DOHH2 (cell line): ENCODE measurements around the gene TMEM14A.
A peak's percentile ranks its signal among the peaks of the same experiment; 100 is the strongest.

Experiments used
- H3F3A ChIP-seq: fragments of 200-600 bp; sonication (generic), shearing (Covaris generic); 2 replicates; pipeline ENCODE4 v1.6.0; 2016; ENCODE audit warnings: antibody characterized with exemption, mild to moderate bottlenecking; ENCODE audit not compliant: control insufficient read depth, insufficient read depth
- H3K27ac ChIP-seq: fragments of 200-600 bp; sonication (generic); 2 replicates; pipeline ENCODE4 v1.5.1; 2014; ENCODE audit warnings: low read depth, mild to moderate bottlenecking, low read length, moderate library complexity
- H3K27me3 ChIP-seq: fragments of 200-600 bp; sonication (generic); 2 replicates; pipeline ENCODE4 v1.6.1; 2014; ENCODE audit warnings: mild to moderate bottlenecking, low read length, mixed read lengths; ENCODE audit not compliant: control insufficient read depth
- H3K36me3 ChIP-seq: fragments of 200-600 bp; sonication (generic); 2 replicates; pipeline ENCODE4 v1.6.1; 2014; ENCODE audit warnings: mild to moderate bottlenecking, low read length, moderate library complexity, mixed read lengths; ENCODE audit not compliant: control insufficient read depth
- H3K4me1 ChIP-seq: fragments of 200-600 bp; sonication (generic); 2 replicates; pipeline ENCODE4 v1.6.1; 2014; ENCODE audit warnings: mild to moderate bottlenecking, low read length, mixed read lengths; ENCODE audit not compliant: control insufficient read depth
- H3K4me2 ChIP-seq: fragments of 200-600 bp; sonication (generic); 2 replicates; pipeline ENCODE4 v1.6.0; 2014; ENCODE audit warnings: mild to moderate bottlenecking, low read length, moderate library complexity
- H3K4me3 ChIP-seq: fragments of 200-600 bp; sonication (generic); 2 replicates; pipeline ENCODE4 v1.5.1; 2014; ENCODE audit warnings: mild to moderate bottlenecking, low read length, mixed read lengths
- H3K79me2 ChIP-seq: fragments of 200-600 bp; sonication (generic); 2 replicates; pipeline ENCODE4 v1.6.1; 2014; ENCODE audit warnings: mild to moderate bottlenecking, low read length, mixed read lengths; ENCODE audit not compliant: control insufficient read depth
- H3K9me2 ChIP-seq: fragments of 200-600 bp; sonication (generic); replicated peaks from 2 replicates; pipeline ENCODE4 v1.6.1; 2014; ENCODE audit warnings: mild to moderate bottlenecking, low read length, mixed read lengths; ENCODE audit not compliant: control insufficient read depth
- H3K9me3 ChIP-seq: fragments of 200-600 bp; sonication (generic); 2 replicates; pipeline ENCODE4 v1.6.1; 2014; ENCODE audit warnings: antibody characterized with exemption, low read length, mixed read lengths; ENCODE audit not compliant: control insufficient read depth, insufficient read depth
- H4K20me1 ChIP-seq: fragments of 200-600 bp; sonication (generic); 2 replicates; pipeline ENCODE4 v1.6.0; 2014; ENCODE audit warnings: low read depth, mild to moderate bottlenecking, antibody characterized with exemption, low read length, moderate library complexity; ENCODE audit not compliant: control insufficient read depth, insufficient read depth
- EZH2phosphoT487 ChIP-seq: fragments of 200-600 bp; sonication (generic); IDR thresholded peaks from 2 replicates; pipeline ENCODE4 v1.6.1; 2017; ENCODE audit warnings: borderline replicate concordance, mild to moderate bottlenecking, antibody characterized with exemption, low read length, moderate library complexity, mixed read lengths
- TF ChIP-seq, protein P1 (sequence below): fragments of 200-600 bp; sonication (generic); IDR thresholded peaks from one replicate; pipeline ENCODE4 v1.5.1; 2014; ENCODE audit warnings: antibody characterized with exemption, mild to moderate bottlenecking, low read depth, low read length; ENCODE audit not compliant: poor library complexity, severe bottlenecking

Gene TMEM14A

DNA sequence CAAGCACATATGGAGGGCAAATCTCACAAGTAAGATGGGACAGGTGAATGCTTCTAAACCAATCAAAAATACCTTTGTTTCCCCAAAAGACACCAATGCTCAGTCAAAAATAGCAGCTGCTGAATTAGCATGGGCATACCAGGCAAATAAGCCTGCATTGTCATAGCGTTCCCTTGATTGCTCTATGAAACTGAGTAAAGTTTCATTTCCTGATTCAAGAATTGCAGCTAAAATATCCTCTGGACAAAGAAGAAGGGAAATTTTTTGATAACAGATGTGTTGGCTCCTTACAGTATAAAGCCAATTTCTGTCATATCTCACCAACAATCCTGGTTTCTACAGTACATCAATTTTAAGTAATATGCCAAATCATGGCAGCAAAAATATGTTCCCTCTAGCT is 3.3 kb upstream of the TMEM14A start:
- Histone ChIP-seq H3K9me3 (no peaks in the 10 kb centered on the region), H3K79me2 (peaks cover 7% of the 10 kb centered on the region), H3K27ac (no peak overlapping the region), H3F3A (peaks cover 5% of the 10 kb centered on the region; the same call in 1 of the 2 replicates), H3K4me1 (peaks cover 63% of the 10 kb centered on the region), H3K9me2 (no peaks in the 10 kb centered on the region), H3K4me2 (peak overlapping the region; percentile 30), H4K20me1 (no peaks in the 10 kb centered on the region), H3K27me3 (0 out of 2 replicates have a peak, but pooled peaks cover 2% of the 10 kb centered on the region), H3K4me3 (no peak overlapping the region), H3K36me3 (no peaks in the 10 kb centered on the region)
- TF ChIP-seq EZH2phosphoT487 = no peak
- TF ChIP-seq, protein P1, sequence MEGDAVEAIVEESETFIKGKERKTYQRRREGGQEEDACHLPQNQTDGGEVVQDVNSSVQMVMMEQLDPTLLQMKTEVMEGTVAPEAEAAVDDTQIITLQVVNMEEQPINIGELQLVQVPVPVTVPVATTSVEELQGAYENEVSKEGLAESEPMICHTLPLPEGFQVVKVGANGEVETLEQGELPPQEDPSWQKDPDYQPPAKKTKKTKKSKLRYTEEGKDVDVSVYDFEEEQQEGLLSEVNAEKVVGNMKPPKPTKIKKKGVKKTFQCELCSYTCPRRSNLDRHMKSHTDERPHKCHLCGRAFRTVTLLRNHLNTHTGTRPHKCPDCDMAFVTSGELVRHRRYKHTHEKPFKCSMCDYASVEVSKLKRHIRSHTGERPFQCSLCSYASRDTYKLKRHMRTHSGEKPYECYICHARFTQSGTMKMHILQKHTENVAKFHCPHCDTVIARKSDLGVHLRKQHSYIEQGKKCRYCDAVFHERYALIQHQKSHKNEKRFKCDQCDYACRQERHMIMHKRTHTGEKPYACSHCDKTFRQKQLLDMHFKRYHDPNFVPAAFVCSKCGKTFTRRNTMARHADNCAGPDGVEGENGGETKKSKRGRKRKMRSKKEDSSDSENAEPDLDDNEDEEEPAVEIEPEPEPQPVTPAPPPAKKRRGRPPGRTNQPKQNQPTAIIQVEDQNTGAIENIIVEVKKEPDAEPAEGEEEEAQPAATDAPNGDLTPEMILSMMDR = no peak

DNA sequence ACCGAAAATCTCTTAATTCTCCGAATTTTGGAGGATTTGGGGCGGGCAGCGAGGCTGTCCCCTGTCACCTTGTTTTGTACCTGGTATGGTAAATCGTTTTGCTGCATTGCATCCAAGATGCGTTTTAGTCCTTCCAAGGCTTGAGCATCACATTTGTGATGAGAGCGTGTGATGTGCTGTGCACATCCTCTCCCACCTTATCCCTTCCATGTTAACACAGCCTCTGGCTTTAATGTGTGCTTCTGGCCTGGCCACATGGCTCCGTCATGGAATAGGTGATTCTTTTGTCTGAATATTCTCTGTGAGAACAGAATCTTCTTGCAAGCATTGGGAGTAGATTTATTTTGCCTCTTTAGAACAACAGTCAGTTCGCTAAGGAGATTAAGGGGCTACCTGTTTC is 763 bp downstream of the TMEM14A start:
- Histone ChIP-seq H3K79me2 (peaks cover 2% of the 10 kb centered on the region; the same call in 1 of the 2 replicates), H3F3A (peaks cover 5% of the 10 kb centered on the region; the same call in 1 of the 2 replicates), H3K27ac (no peak overlapping the region), H3K9me3 (no peaks in the 10 kb centered on the region), H3K27me3 (0 out of 2 replicates have a peak, but pooled peaks cover 2% of the 10 kb centered on the region), H3K36me3 (no peaks in the 10 kb centered on the region), H4K20me1 (no peaks in the 10 kb centered on the region), H3K4me1 (peaks cover 34% of the 10 kb centered on the region), H3K9me2 (no peaks in the 10 kb centered on the region), H3K4me2 (peak overlapping the region; percentile 88), H3K4me3 (peak overlapping the region; percentile 75)
- TF ChIP-seq EZH2phosphoT487 = no peak
- TF ChIP-seq, protein P1 = no peak

DNA sequence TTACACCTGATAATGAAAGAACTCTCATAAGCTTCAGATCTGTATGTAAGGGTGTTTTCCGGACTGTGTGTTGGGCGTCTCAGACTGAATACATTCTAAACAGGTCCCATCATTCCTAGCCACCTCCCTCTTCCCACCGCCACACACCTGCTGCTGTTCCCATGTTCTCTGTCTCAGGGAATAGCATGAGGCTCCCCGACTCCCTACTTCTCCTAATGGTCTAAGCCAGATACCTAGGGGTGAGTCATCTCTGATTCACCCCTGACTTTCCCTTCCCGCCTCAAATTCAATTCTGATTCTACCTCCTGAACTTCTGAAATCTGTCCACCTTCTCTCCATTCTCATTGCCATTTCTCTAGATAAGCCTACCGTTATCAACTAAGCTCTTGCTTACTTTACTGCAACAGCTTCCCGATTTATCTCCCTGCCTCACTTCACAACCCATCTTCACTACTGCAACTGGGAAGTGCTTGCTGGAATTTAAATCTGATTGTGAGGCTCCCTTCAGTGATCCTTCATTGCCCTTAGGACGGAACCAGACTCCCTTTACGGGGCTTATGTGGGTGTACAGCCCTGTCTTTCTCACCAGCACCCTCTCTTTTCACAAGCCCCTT is 1.6 kb downstream of the TMEM14A start:
- TF ChIP-seq, protein P1 = no peak
- TF ChIP-seq EZH2phosphoT487 = no peak

More for the DNA sequence above, 1.6 kb downstream of the TMEM14A start:
- no peaks in the 10 kb centered on the region for H3K9me3 ChIP-seq
- 0 out of 2 replicates have a peak, but pooled peaks cover 2% of the 10 kb centered on the region for H3K27me3 ChIP-seq
- H3K4me1 ChIP-seq = peaks cover 26% of the 10 kb centered on the region
- H3K79me2 ChIP-seq = peaks cover 2% of the 10 kb centered on the region; the same call in 1 of the 2 replicates
- 0 out of 2 replicates have a peak overlapping the region, but pooled peaks have one; percentile 75 for H3K4me3 ChIP-seq
- H3F3A ChIP-seq = peaks cover 5% of the 10 kb centered on the region; the same call in 1 of the 2 replicates
- H3K4me2 ChIP-seq = peak overlapping the region; percentile 88; the same call in 1 of the 2 replicates
- H3K27ac ChIP-seq = no peak overlapping the region
- H3K9me2 ChIP-seq = no peaks in the 10 kb centered on the region
- H3K36me3 ChIP-seq = no peaks in the 10 kb centered on the region
- no peaks in the 10 kb centered on the region for H4K20me1 ChIP-seq
